HG03378 (cell line): ENCODE measurements around the gene CASP14.
"Not testable (repeated sequence)": the region's sequence is repeated elsewhere in the genome, so short reads cannot be mapped to it uniquely, and the experiment has no call there.

Experiments
- ATAC-seq: cut with Tn5 transposase; IDR thresholded peaks from one replicate; pipeline ENCODE4 v1.9.1; 2021; ENCODE audit warnings: mild to moderate bottlenecking, moderate library complexity; ENCODE audit not compliant: unreplicated experiment

The CASP14 gene

GRCh38 chr19:15070386-15070785 is 21.1 kb downstream of the CASP14 start:
- ATAC-seq = not testable (repeated sequence)

GRCh38 chr19:15072930-15073647 is 23.8 kb downstream of the CASP14 start:
- ATAC-seq = no peak

- no peak for ATAC-seq
These were observed 25.1 kb downstream of the CASP14 start for GRCh38 chr19:15074371-15074770.

GRCh38 chr19:15075806-15076205 is 26.5 kb downstream of the CASP14 start:
- ATAC-seq = no peak

GRCh38 chr19:15080002-15080401 is 30.7 kb downstream of the CASP14 start:
- ATAC-seq = not testable (repeated sequence)

GRCh38 chr19:15081911-15082310 is 32.6 kb downstream of the CASP14 start, which contains the start of gene OR1I1:
OR1I1 (plus strand) TSS chr19:15082211; CDS start chr19:15087066, 4,855 bp downstream.
- ATAC-seq = no peak

GRCh38 chr19:15087182-15087581 is 37.9 kb downstream of the CASP14 start:
- ATAC-seq = no peak

GRCh38 chr19:15091918-15092753 is 42.9 kb downstream of the CASP14 start:
- ATAC-seq = no peak

GRCh38 chr19:15093001-15093400 is 43.7 kb downstream of the CASP14 start:
- no peak for ATAC-seq

GRCh38 chr19:15096223-15096622 is 46.9 kb downstream of the CASP14 start:
- ATAC-seq = no peak

- not testable (repeated sequence) for ATAC-seq
These were observed 48.7 kb downstream of the CASP14 start for GRCh38 chr19:15097980-15098379.

- ATAC-seq = no peak
These were observed 49.2 kb downstream of the CASP14 start for GRCh38 chr19:15098460-15098859.

GRCh38 chr19:15099017-15099582 is 49.8 kb downstream of the CASP14 start:
- no peak for ATAC-seq

GRCh38 chr19:15101479-15102082 is 52.3 kb downstream of the CASP14 start:
- ATAC-seq = no peak

- ATAC-seq = no peak
These were observed 54.7 kb downstream of the CASP14 start for GRCh38 chr19:15104003-15104402.

- ATAC-seq = no peak
These were observed 55.1 kb downstream of the CASP14 start for GRCh38 chr19:15104411-15104810.

GRCh38 chr19:15105044-15105443 is 55.8 kb downstream of the CASP14 start:
- no peak for ATAC-seq

- ATAC-seq = no peak
These were observed 58.1 kb downstream of the CASP14 start, which contains the start of gene SYDE1 for GRCh38 chr19:15107061-15108010. SYDE1 (plus strand) TSS chr19:15107401; CDS start chr19:15107434, 33 bp downstream.
